Measurements from ENCODE around the gene ANKRD27. TPM values are rescaled to one million over a fixed set of nuclear protein-coding genes. Genes with fewer than 3 reads are reported as not detected.
A peak's percentile ranks its signal among the peaks of the same experiment; 100 is the strongest.

ANKRD27 gene
- polyA plus RNA-seq, 1 of the 3 experiments (the other 2 are of a cell fraction): 16.5 TPM

- H3F3A ChIP-seq (replicated peaks; ENCODE audit: insufficient read depth): peaks cover 2% of the 10 kb centered on the region
- DNase-seq: peak; percentile 42
- H3K4me2 ChIP-seq: no peak within 1 kb of the TSS
- H4K20me1 ChIP-seq (ENCODE audit: insufficient read depth): no peaks in the 10 kb centered on the region
- no peak within 1 kb of the TSS for H2AFZ ChIP-seq (ENCODE audit: low read depth)
- no peak within 1 kb of the TSS for H3K27ac ChIP-seq (ENCODE audit: low read depth in 2 of 2, low read length in 1 of 2)
- no peaks in the 10 kb centered on the region for H3K9me3 ChIP-seq
- CTCF ChIA-PET: no interaction called here
- POLR2A ChIA-PET: no interaction called here
- H3K79me2 ChIP-seq (ENCODE audit: insufficient read depth): no peaks in the 10 kb centered on the region
- no peaks in the 10 kb centered on the region for H3K9me2 ChIP-seq
- H3K4me3 ChIP-seq (ENCODE audit: low read depth in 2 of 2, low read length in 1 of 2): no peak within 1 kb of the TSS
- peaks cover 0 to 6% of the 10 kb centered on the region in 2 experiments for H3K36me3 ChIP-seq (replicated peaks in 1 of 2; ENCODE audit: control insufficient read depth in 1 of 2, insufficient read depth in 2 of 2, low read length in 1 of 2)
- no peaks in the 10 kb centered on the region for H3K4me1 ChIP-seq (ENCODE audit: control insufficient read depth in 1 of 2, insufficient read depth in 2 of 2, low read depth in 1 of 2, low read length in 1 of 2)
- TF ChIP-seq CTCF (IDR thresholded peaks at IDR 0.05) (no peak), MAX (IDR thresholded peaks at IDR 0.05; ENCODE audit: low read depth) (no peak), GATA2 (CRISPR knock-in tag; IDR thresholded peaks at IDR 0.05) (no peak), RFX5 (IDR thresholded peaks at IDR 0.05; ENCODE audit: low read length) (no peak), EZH2phosphoT487 (IDR thresholded peaks at IDR 0.05; ENCODE audit: borderline replicate concordance, low read depth) (no peak), PBX3 (IDR thresholded peaks at IDR 0.05) (no peak), CHD2 (IDR thresholded peaks at IDR 0.05; ENCODE audit: low read length, partially characterized antibody) (no peak), SIN3A (IDR thresholded peaks at IDR 0.05; ENCODE audit: borderline replicate concordance, low read depth, low read length) (no peak)
- H3K9ac ChIP-seq: no peak within 1 kb of the TSS
- 92% methylated on average over 24 of the region's 44 CpGs for WGBS (ENCODE audit: low lambda C conversion rate)
- H3K27me3 ChIP-seq (ENCODE audit: insufficient read depth): no peaks in the 10 kb centered on the region
These were observed 44.7 kb upstream of the ANKRD27 start, which contains the start of gene TDRD12 for GRCh38 chr19:32719611-32720059. Gene TDRD12, plus strand, starts transcription at chr19:32719767. Its CDS starts 306 bp downstream, at chr19:32720073.

- Histone ChIP-seq H3K9me3 (no peaks in the 10 kb centered on the region), H3K79me2 (ENCODE audit: insufficient read depth) (no peaks in the 10 kb centered on the region), H3F3A (replicated peaks; ENCODE audit: insufficient read depth) (peaks cover 5% of the 10 kb centered on the region), H3K36me3 (replicated peaks in 1 of 2; ENCODE audit: control insufficient read depth in 1 of 2, insufficient read depth in 2 of 2, low read length in 1 of 2) (peaks cover 0 to 14% of the 10 kb centered on the region in 2 experiments), H2AFZ (ENCODE audit: low read depth) (no peak overlapping the region), H3K27ac (ENCODE audit: low read depth in 2 of 2, low read length in 1 of 2) (no peak overlapping the region), H3K4me3 (ENCODE audit: low read depth in 2 of 2, low read length in 1 of 2) (no peak overlapping the region), H4K20me1 (ENCODE audit: insufficient read depth) (no peaks in the 10 kb centered on the region), H3K4me1 (ENCODE audit: control insufficient read depth in 1 of 2, insufficient read depth in 2 of 2, low read depth in 1 of 2, low read length in 1 of 2) (no peaks in the 10 kb centered on the region), H3K27me3 (ENCODE audit: insufficient read depth) (no peaks in the 10 kb centered on the region), H3K9ac (no peak overlapping the region), H3K9me2 (no peaks in the 10 kb centered on the region), H3K4me2 (no peak overlapping the region)
- POLR2A ChIA-PET: no interaction called here
- no peak for TF ChIP-seq RXRA (IDR thresholded peaks at IDR 0.05; ENCODE audit: borderline replicate concordance, low read depth)
- no peak for TF ChIP-seq MEF2A (IDR thresholded peaks at IDR 0.05; ENCODE audit: borderline replicate concordance, low read depth)
- no peak for TF ChIP-seq MXI1 (IDR thresholded peaks at IDR 0.05; ENCODE audit: low read depth, low read length)
- TF ChIP-seq GATA2 (CRISPR knock-in tag; IDR thresholded peaks at IDR 0.05): no peak
- CTCF ChIA-PET: interaction anchor here (1.0 to 1.4 kb wide), 2 partner anchors 19 to 25 kb away, joined by 3 read pairs; no protein-coding TSS in a partner anchor
- no peak for DNase-seq
- WGBS (ENCODE audit: low lambda C conversion rate): 94% methylated on average over 7 of the region's 7 CpGs
These were observed 43.3 kb upstream of the ANKRD27 start for GRCh38 chr19:32718286-32718685.

Measured in SK-N-SH (cell line).